ENCODE measurements around the gene PFDN4.
A peak's percentile ranks its signal among the peaks of the same experiment; 100 is the strongest.

The PFDN4 gene

DNA sequence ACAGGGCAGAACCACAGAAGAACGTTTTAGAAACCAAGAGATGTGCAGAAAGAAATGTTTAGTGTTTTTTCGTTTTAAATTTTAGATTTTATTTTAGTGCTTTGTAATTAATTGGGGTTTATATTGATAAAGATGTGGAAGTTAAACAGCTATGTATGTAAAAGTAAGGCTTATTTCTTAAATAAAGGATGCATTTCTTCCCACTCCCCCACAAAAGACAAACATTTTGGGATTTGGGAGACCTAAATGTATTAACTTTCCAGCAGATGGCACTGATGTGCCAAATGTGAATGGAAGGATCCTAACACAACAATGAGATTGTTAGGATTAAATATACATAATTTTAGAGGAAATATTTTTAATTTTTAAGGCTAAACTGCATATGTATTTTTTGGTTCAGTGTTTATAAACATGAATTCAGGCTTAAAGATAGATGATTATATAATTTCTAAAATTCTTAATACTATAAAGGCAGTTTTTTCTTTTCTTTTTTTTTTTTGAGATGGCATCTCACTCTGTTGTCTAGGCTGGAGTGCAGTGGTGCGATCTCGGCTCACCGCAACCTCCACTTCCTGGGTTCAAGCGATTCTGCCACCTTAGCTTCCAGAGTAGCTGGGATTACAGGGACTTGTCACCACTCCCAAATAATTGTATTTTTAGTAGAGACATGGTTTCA is 12.0 kb downstream of the PFDN4 start:
- CTCF ChIA-PET, result interaction anchor here (0.7 to 2.0 kb wide), 9 partner anchors 10 to 431 kb away, joined by 3 to 12 read pairs (median 6); partner anchors contain the start of gene PFDN4

More for the DNA sequence above, 12.0 kb downstream of the PFDN4 start:
- H3K36me3 ChIP-seq (ENCODE audit: control insufficient read depth in 2 of 2, insufficient read depth in 1 of 2, low read length in 2 of 2), result peaks cover 5 to 31% of the 10 kb centered on the region in 2 experiments; a peak in 2 of 3 replicates
- H3K4me3 ChIP-seq (ENCODE audit: low read depth, low read length), result no peak overlapping the region
- POLR2A ChIA-PET, result no interaction called here
- no peaks in the 10 kb centered on the region for H3K4me1 ChIP-seq (ENCODE audit: control insufficient read depth, insufficient read depth, low read length)
- H3K27ac ChIP-seq (ENCODE audit: extremely low read depth, low read depth, low read length), result no peak overlapping the region
- TF ChIP-seq ZNF776 (tag by site-specific recombination; IDR thresholded peaks at IDR 0.05; ENCODE audit: borderline replicate concordance) (no peak), ZNF707 (tag by site-specific recombination; IDR thresholded peaks at IDR 0.05) (no peak), ZNF23 (tag by site-specific recombination; IDR thresholded peaks at IDR 0.05; ENCODE audit: borderline replicate concordance) (no peak), ZNF155 (tag by site-specific recombination; IDR thresholded peaks at IDR 0.05) (no peak), ZNF558 (tag by site-specific recombination; IDR thresholded peaks at IDR 0.05) (no peak), ZNF654 (tag by site-specific recombination; IDR thresholded peaks at IDR 0.05; ENCODE audit: low read depth) (peak; percentile 57), ZNF549 (tag by site-specific recombination; IDR thresholded peaks at IDR 0.05) (no peak)
- TF ChIP-seq, protein P1, sequence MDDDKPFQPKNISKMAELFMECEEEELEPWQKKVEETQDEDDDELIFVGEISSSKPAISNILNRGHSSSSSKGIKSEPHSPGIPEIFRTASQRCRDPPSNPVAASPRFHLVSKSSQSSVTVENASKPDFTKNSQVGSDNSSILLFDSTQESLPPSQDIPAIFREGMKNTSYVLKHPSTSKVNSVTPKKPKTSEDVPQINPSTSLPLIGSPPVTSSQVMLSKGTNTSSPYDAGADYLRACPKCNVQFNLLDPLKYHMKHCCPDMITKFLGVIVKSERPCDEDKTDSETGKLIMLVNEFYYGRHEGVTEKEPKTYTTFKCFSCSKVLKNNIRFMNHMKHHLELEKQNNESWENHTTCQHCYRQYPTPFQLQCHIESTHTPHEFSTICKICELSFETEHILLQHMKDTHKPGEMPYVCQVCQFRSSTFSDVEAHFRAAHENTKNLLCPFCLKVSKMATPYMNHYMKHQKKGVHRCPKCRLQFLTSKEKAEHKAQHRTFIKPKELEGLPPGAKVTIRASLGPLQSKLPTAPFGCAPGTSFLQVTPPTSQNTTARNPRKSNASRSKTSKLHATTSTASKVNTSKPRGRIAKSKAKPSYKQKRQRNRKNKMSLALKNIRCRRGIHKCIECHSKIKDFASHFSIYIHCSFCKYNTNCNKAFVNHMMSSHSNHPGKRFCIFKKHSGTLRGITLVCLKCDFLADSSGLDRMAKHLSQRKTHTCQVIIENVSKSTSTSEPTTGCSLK (tag by site-specific recombination; IDR thresholded peaks at IDR 0.05), result no peak
- TF ChIP-seq, protein P2, sequence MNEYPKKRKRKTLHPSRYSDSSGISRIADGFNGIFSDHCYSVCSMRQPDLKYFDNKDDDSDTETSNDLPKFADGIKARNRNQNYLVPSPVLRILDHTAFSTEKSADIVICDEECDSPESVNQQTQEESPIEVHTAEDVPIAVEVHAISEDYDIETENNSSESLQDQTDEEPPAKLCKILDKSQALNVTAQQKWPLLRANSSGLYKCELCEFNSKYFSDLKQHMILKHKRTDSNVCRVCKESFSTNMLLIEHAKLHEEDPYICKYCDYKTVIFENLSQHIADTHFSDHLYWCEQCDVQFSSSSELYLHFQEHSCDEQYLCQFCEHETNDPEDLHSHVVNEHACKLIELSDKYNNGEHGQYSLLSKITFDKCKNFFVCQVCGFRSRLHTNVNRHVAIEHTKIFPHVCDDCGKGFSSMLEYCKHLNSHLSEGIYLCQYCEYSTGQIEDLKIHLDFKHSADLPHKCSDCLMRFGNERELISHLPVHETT (tag by site-specific recombination; IDR thresholded peaks at IDR 0.05), result no peak
- TF ChIP-seq, protein P3, sequence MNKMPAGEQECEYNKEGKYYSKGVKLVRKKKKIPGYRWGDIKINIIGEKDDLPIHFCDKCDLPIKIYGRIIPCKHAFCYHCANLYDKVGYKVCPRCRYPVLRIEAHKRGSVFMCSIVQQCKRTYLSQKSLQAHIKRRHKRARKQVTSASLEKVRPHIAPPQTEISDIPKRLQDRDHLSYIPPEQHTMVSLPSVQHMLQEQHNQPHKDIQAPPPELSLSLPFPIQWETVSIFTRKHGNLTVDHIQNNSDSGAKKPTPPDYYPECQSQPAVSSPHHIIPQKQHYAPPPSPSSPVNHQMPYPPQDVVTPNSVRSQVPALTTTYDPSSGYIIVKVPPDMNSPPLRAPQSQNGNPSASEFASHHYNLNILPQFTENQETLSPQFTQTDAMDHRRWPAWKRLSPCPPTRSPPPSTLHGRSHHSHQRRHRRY (tag by site-specific recombination; IDR thresholded peaks at IDR 0.05), result no peak
- TF ChIP-seq, protein P4, sequence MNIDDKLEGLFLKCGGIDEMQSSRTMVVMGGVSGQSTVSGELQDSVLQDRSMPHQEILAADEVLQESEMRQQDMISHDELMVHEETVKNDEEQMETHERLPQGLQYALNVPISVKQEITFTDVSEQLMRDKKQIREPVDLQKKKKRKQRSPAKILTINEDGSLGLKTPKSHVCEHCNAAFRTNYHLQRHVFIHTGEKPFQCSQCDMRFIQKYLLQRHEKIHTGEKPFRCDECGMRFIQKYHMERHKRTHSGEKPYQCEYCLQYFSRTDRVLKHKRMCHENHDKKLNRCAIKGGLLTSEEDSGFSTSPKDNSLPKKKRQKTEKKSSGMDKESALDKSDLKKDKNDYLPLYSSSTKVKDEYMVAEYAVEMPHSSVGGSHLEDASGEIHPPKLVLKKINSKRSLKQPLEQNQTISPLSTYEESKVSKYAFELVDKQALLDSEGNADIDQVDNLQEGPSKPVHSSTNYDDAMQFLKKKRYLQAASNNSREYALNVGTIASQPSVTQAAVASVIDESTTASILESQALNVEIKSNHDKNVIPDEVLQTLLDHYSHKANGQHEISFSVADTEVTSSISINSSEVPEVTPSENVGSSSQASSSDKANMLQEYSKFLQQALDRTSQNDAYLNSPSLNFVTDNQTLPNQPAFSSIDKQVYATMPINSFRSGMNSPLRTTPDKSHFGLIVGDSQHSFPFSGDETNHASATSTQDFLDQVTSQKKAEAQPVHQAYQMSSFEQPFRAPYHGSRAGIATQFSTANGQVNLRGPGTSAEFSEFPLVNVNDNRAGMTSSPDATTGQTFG (tag by site-specific recombination; IDR thresholded peaks at IDR 0.05; ENCODE audit: borderline replicate concordance), result no peak
- TF ChIP-seq, protein P5, sequence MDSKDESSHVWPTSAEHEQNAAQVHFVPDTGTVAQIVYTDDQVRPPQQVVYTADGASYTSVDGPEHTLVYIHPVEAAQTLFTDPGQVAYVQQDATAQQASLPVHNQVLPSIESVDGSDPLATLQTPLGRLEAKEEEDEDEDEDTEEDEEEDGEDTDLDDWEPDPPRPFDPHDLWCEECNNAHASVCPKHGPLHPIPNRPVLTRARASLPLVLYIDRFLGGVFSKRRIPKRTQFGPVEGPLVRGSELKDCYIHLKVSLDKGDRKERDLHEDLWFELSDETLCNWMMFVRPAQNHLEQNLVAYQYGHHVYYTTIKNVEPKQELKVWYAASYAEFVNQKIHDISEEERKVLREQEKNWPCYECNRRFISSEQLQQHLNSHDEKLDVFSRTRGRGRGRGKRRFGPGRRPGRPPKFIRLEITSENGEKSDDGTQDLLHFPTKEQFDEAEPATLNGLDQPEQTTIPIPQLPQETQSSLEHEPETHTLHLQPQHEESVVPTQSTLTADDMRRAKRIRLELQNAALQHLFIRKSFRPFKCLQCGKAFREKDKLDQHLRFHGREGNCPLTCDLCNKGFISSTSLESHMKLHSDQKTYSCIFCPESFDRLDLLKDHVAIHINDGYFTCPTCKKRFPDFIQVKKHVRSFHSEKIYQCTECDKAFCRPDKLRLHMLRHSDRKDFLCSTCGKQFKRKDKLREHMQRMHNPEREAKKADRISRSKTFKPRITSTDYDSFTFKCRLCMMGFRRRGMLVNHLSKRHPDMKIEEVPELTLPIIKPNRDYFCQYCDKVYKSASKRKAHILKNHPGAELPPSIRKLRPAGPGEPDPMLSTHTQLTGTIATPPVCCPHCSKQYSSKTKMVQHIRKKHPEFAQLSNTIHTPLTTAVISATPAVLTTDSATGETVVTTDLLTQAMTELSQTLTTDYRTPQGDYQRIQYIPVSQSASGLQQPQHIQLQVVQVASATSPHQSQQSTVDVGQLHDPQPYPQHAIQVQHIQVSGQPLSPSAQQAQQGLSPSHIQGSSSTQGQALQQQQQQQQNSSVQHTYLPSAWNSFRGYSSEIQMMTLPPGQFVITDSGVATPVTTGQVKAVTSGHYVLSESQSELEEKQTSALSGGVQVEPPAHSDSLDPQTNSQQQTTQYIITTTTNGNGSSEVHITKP (tag by site-specific recombination; IDR thresholded peaks at IDR 0.05), result peak; percentile 79
- H3K9me3 ChIP-seq (ENCODE audit: control insufficient read depth, insufficient read depth, low read depth, low read length), result no peaks in the 10 kb centered on the region

Measured in HEK293 (cell line).